Measurements from ENCODE around the gene TFCP2L1.

DNA sequence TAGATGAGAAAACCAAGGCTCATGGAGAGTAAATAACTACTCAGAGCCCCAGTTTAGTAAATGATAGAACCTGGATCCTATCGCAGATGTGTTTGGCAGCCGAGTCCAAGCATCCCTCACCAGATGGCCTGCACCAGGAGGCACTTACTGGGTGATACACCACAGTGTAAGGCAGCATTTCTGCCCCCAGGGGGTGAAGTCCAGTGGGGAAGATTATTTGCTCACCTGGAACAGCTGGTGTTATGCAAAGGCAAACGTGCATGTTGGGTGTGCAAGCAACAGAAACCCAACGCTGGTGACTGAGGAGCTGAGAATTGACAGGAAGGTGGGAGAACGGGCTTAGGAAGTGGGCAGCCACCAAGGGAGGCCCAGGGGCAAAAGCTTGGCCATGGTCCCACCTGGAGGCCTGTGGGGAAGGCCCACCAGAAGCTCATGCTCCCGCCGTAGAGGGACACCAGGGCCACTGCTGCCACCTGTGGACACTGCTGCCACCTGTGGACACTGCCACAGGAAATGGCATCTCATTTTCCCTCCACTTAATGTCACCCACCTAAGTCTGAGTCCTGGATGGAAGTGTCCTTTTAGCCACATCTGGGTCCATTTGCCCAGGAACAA is 100.6 kb downstream of the TFCP2L1 start:
- no peak for TF ChIP-seq LEF1 (IDR thresholded peaks at IDR 0.05; ENCODE audit: borderline replicate concordance)
- no peak for TF ChIP-seq SP1 (IDR thresholded peaks at IDR 0.05)
- no peak for TF ChIP-seq FOXK2 (IDR thresholded peaks at IDR 0.05)
- TF ChIP-seq TARDBP (IDR thresholded peaks at IDR 0.05): no peak
